HL-60/S4 (cell line): ENCODE measurements around the gene ANKS3.

Experiments used
- in situ Hi-C: fragments of 300-500 bp; cut with MboI; formaldehyde crosslinking; loops from 2 replicates; pipeline ENCODE4 v1.14.3; 2022; ENCODE audit warnings: low sequenced_read_pairs

Gene ANKS3, protein sequence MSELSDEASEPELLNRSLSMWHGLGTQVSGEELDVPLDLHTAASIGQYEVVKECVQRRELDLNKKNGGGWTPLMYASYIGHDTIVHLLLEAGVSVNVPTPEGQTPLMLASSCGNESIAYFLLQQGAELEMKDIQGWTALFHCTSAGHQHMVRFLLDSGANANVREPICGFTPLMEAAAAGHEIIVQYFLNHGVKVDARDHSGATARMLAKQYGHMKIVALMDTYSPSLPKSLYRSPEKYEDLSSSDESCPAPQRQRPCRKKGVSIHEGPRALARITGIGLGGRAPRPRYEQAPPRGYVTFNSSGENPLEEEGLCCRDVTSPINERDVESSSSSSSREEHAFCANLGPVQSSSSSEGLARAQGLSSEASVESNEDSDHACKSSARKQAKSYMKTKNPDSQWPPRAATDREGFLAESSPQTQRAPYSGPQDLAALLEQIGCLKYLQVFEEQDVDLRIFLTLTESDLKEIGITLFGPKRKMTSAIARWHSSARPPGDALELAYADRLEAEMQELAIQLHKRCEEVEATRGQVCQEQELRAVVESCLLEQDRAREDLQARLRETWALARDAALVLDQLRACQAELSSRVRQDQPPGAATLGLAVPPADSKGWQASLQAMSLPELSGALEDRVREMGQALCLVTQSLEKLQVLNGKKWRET

DNA sequence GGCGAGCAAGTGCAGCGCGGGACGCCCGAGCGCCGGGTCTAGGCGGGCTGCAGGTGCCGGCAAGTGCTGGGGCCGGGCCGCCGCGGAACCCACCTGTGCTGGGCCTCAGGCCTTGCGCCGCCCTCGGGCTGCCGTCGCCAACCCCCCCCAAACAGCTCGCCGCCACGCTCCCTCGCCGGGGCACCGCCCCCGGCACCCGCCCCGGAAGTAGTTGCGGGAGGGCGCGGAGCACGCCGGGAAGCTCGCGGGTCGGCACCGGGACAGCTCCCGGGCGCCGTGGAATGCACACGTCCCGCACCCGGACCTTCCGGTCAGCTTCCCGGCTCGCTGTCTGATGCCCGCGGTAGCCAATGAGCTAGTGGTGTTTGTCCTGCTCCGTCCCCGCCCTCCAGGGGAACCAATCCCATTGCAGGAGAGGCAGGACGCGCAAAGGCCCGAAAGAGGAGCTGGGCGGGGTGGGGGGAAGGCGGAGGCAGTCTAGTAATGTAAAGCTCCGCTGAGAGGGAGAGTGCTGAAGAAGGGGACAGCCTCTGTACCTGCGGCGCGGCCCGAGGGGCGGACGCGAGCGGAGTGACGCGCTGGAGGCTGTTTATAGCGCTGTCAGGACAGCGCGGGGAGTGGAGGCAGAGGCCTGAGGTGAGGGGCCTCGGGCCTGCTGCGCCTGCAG, at the start of gene ANKS3, which contains the start of gene DNAAF8:
Gene ANKS3 (minus strand): TSS at position 209 of the 667 bp plus-strand sequence. CDS start 4,122 bp downstream, outside the sequence.
Gene DNAAF8 (plus strand): TSS at position 475 of the 667 bp plus-strand sequence. CDS start 1,978 bp downstream, outside the sequence.
- in situ Hi-C loops: no loop called here

DNA sequence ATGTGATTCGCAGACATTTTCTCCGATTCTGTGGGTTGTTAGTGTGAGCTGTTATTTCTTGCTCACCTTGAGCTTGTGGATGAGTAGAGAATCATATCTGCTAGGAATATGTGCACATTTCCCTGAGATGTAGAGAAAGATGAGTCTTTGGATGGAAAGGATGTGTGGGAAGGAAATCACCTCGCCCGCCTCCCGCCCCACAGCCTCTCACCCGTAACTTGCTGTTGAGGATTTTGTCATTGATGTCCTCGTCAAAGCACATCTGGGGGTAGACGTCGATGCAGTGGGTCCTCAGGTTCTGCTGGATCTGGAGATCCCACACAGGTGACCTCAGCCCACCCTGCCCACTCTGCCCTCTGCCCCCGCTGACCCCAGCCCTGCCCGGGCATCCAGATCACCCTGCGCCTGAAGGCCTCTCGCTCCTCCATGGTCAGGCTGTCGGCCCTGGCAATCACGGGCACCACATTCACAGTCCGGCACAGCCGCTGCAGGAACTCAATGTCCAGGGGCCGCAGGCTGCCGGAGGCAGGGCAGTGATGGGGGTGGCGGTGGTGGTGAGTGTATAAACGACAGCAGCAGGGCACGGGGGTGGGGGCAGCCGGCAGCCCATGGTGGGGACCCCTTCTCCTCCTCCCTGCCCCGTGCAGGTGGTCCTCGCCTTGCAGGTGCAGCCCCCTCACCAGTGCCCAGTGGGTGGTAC, 49.3 kb upstream of the ANKS3 start:
- in situ Hi-C loops: no loop called here

DNA sequence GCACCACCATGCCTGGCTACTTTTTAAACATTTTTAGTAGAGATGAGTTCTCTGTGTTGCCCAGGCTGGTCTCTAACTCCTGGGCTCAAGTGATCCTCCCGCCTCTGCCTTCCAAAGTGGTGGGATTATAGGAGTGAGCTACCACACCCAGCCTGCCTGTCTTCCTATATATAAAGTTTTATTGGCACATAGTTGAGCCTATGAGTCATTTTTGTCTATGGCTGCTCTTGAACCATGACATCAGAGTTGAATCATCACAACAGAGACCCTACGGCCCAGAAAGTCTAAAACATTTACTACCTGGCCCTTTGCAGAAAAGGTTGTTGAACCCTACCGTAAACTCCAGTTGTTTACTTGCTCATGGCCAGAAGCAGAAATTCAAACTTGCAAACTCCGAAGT, 46.2 kb upstream of the ANKS3 start:
- in situ Hi-C loops: no loop called here

DNA sequence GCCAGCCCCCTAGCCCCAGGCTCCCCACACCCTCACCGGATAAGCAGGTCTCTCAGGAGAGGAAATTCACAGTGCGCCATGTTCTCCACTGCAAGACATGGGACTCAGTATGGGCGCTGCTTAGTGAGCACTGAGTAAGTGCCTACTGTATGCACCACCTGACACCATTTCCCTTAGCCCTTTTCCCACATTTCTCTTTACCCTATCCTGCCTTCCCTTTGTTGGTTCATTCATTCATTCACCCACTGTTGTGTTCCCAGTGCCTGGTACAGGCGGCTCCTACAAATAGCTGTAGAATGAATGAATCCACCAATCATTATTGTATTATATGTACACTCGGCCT, 44.0 kb upstream of the ANKS3 start:
- in situ Hi-C loops: no loop called here

DNA sequence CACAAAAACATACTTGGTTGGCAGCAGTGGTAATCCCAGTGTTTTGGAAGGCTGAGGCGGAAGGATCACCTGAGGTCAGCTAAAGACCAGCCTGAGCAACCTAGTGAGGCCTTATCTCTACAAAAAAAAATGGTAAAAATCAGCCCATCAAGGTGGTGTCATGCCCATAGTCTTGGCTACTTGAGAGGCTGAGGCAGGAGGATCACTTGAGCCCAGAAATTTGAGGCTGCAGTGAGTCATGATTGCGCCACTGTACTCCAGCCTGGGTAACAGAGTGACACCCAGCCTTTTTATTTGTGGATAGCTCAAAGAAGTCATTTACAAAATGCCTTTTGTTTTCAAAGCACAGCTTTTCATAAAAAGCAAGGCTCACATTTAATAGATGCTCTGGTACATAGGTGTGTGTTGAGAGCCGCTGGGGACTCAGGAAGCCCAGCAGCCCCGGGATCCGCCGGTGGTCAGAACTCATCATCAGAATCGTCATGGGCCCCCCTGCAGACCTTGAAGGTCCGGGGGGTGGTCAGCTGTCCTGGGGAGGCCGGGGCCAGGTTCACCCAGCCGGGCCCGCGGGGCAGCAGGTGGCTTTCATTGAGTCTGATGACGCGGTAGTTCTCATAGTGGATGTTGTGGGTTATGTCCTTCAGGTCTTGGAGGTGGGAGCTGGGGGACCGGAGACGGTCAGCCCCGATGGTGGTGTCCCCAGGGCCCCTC, 43.4 kb upstream of the ANKS3 start:
- in situ Hi-C loops: no loop called here

DNA sequence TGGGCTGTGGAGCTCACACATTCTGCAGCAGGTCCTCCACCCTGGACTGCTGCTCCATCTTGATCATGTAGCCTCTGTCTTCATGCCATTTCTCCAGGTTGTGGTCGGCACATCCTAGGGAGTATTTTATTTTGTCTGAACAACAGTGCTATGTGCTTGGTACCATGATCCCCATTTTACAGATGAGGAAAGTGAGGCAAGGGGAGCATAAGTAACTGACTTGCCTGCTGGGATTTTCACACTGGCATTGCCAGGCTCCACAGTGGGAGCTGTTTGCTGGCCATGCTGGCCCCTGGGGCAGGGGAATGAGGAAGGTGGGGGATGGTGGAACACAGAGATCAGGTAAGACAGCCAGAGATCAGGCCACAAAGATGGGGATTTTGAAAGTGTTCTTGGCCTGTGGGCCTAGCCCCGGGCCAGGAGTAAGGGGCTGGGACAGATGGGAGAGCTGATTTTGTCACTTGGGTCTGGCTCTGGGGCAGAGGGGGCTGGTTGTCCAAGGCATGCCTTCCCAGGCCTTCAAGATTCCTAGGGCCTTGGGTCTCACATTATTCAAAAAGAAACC, 42.2 kb upstream of the ANKS3 start:
- in situ Hi-C loops: no loop called here

DNA sequence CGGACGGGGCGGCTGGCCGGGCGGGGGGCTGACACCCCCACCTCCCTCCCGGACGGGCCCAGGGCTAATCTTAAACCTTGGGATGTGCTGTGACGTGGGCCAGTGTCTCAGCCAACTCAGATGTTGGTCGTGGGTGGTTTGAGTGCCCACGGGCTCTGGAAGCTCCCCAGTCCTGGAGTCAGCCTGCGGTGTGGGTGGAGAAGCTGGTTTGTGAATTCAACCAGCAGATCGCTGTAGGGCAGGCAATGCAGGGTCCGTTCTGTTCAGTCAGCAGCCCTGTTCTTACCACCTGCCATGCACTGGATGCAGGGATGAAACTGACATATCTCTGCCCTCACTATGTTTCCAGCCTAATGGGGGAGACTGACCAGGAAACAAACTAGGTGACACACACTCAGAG, 40.9 kb upstream of the ANKS3 start:
- in situ Hi-C loops: no loop called here

DNA sequence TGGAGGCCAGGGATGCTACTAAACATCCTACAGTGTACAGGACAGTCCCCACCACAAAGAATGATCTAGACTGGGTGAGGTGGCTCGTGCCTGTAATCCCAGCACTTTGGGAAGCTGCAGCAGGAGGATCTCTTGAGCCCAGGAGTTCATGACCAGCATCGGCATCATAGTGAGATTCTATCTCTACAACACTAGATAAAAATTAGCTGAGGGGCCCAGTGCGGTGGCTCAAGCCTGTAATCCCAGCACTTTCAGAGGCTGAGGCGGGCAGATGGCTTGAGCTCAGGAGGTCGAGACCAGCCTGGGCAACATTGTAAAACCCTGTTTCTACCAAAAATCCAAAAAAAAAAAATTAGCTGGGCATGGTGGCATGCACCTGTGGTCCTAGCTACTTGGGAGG, 38.3 kb upstream of the ANKS3 start:
- in situ Hi-C loops: no loop called here

DNA sequence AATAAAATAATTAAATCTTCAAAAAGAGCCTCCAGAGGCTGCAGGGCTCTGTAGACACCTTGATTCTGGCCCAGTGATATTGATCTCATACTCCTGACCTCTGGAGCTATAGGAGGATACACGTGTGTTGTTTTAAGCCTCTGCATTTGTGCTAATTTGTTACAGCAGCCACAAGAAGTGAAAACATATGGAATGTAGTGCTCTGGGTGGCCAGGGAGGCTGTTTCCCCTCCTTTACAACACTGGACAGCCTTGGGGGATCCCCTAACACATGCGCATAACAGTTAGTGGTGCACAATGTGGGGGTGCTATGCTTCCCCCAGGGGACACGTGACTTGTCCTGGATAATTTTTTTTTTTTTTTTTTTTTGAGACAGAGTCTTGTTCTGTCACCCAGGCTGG, 37.6 kb upstream of the ANKS3 start:
- in situ Hi-C loops: no loop called here

DNA sequence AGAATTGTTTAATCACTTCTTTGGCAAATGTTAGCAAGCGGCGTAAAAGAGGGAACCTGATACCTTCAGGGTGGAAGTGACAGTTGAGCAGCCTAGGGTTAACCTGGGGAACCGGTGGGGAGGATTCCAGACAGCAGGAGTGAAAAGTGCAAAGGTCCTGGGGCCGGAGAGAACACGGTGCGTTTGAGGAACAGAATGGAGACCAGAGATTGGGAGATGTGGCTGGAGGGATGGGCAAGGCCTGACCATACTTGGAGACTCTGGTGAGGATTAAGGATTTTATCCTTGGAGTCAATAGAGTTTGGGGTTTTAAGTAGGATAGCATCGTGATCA, 35.2 kb upstream of the ANKS3 start:
- in situ Hi-C loops: no loop called here

DNA sequence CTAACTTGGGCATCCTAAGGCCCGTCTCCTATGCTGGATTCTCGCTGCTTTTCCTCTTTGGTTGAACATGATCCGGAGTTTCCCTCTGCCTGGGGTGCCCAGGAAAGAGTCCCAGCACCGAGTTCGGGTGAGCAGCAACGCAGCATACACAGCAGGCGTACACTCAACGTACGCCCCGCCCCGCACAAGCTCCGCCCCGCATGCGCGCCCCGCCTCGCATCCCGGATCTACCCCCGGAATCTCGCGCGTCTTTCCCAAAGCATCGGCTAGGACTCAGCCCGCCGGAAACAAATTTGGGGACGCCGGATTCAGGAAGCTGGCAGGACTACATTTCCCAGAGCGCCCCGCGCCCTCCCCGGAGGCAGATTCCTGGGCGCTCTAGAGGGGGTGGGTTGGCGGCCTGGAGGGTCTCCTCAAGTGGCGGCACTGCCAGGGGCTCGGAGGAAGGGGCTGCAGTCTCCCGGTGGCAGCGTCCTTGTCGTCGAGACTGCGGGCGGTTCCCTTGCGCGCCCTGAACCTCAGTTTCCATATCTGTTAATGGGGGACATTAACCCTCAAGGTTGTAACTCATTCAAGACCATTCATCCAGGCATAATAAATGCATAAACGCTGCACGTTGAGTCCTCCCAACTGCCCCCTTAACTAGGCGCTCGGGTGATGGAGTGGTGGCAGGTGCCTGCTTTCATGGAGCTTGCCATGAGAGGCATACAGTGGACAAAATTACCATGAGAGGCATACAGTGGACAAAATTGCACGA, 34.7 kb upstream of the ANKS3 start:
- in situ Hi-C loops: no loop called here

DNA sequence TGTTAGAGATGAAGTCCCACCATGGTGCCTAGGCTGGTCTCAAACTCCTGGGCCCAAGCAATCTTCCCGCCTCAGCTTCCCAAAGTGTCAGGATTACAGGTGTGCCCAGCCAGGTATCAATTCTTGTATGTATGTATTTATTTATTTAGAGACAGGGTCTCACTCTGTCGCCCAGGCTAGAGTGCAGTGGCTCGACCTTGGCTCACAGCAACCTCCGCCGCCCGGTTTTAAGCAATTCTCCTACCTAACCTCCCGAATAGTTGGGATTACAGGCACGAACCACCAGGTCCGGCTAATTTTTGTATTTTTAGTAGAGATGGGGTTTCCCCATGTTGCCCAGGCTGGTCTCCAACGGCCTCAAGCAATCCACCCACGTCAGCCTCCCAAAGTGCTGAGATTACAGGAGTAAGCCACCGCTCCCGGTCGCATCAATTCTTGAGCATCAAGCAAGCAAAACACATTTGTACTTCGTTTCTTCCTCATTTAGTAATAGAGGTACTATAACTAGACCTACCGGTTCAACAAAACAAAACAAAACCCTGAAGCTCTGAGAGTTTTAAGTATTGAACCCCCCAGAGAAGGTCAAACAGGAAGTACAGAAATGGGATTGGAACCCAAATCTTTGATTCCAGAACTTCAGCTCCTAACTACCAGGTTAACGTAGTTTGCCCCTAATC, 33.9 kb upstream of the ANKS3 start:
- in situ Hi-C loops: no loop called here

DNA sequence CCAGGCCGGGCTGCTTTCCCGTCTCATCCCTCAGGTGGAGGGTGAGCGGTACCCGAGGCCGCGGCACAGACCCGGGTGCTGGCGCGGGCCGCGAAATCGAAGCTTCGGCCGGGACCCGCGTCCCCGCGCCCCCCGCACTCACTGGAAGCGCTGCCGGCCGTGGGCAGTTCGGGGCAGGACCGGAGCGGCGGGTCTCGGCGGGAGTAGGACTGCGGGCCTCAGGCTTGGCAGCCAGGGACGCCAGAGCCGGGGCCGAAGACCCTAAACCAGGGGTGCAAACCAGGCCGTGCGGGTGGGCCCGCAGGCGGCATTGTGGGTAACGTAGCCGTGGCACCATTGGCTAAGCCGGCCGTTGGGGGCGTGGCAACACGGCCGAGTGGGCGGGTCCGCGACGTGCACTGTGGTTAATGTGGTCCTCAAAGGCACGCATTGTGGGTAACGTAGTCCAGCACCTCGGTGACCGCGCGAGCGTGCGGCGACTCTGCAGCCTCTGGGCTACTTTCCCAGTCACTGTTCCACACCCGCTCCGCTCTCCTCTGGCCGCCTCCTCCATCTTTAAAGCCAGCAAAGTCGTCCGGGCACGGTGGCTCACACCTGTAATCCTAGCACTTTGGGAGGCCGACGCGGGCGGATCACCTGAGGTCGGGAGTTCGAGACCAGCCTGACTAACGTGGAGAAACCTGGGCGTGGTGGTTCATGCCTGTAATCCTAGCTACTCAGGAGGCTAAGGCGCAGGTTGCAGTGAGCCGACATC, 33.0 kb upstream of the ANKS3 start, which contains the start of gene ZNF500:
Gene ZNF500 (minus strand): TSS at position 288 of the 754 bp plus-strand sequence. CDS start 1,184 bp downstream, outside the sequence.
- in situ Hi-C loops: no loop called here

DNA sequence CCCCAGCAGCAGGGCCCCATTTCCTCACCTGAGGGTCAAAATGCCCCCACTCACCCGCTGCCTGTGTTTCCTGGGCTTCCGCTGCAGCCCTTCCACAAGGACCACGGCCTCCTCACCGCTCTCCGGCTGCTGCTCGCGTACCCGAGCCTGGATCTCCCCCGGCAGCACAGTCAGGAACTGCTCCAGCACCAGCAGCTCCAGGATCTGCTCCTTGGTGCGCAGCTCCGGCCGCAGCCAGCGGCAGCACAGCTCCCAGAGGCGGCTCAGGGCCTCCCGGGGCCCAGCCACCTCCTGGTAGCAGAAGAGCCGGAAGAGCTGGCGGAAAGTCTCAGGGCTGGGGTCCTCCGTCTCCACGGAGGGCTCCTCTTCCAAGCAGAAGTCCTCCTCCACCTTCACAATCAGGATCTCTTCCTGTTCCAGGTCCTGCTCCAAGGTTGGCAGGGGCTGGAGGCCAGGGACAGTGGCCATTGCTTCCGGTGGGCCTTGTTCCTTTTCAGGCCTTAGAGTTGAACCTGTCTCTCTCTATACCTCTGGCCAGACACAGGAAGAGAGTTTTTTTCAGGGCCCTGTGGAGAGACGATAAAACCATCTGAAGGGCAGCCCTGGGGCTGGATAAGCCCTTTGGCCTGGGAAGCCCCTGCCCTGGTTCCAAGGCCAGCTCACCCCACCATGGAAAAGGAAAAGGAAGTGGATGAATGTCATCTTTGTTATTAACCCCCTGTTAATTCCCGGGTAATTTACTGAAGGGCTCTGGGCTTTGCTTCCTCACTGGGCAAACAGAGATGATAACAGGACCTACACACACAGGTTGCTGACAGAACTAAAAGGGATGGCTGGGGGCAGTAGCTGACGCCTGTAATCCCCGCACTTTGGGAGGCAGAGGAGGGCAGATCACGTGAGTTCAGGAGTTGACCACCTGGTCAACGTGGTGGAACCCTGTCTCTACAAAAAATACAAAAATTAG, 31.7 kb upstream of the ANKS3 start:
- in situ Hi-C loops: no loop called here

DNA sequence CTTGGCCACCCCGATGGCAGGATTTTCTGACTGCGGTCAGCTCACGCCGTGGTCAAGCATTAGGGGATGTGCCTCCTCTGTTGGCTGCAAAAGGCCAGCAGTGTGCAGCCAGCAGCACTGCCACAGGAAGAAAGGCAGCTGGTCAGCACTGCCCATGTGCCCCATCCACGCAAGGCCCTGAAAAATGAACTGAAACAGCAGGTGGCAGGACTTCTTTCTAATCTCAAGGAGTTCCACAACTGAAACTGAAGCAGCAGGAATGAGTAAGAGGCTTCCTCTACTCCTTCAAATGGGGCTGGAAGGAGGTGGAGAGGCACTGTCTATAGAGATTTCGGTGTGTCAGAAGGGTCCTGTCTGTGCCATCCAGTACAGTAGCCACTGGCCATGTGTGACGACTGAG, 29.7 kb upstream of the ANKS3 start:
- in situ Hi-C loops: no loop called here

DNA sequence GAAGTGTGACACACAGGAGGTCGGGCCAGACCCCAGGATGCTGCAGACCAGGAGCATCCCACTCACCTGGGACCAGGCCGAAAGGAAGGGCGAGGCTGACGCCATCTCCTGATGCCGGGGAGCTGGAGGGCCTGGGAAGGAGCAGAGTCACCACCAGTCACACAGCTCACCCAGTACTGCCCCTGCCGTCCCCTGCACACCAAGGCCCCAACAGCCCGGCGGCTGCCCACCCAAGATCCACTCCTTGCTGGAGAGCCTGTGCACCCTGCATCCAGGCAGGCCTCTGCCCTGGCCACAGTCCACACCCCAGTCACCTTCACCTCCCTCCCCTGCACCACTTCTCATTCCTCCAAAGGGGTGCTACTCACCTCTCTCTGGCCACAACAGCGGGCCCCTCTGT, 28.1 kb upstream of the ANKS3 start:
- in situ Hi-C loops: no loop called here

DNA sequence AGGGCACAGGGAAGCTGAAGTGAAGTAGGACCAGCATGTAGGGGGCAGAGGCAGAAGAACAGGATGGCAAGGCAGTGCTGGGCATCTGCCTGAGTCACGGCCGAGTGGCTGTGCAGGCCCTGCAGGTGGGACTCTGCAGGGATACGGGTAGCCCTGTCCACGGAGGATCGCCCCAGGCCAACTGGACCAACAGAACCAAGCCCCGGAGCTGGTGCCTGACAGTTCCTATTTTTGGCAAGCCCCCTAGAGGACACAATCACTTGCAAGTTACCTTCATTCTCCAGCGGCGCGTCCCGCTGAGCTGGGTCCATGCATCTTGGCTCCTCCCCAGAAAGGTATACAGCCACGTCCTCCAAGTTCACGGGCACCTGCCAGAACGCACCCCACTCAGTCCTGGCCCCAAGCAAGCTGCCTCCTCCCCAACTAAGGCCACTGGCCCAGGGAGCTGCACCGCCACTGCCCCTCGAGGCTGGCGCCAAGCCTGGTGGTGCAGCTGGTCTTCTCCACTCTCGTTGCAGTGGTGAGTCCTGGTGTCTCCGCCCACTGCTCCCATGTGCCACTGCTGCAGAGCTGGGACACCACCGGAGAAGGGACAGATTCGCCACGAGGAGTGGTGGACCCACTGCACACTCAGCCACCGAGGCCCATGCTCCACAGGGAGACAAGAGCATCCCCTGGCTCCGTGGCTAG, 26.3 kb upstream of the ANKS3 start:
- in situ Hi-C loops: no loop called here
